GM10266 (cell line): ENCODE data around the gene RANBP3.
"Not testable (repeated sequence)": the region's sequence is repeated elsewhere in the genome, so short reads cannot be mapped to it uniquely, and the experiment has no call there.

Experiments used
- DNase-seq: peaks from one replicate; pipeline ENCODE4 v3.0.0; 2012; ENCODE audit errors: extremely low spot score
- CTCF ChIP-seq: IDR thresholded peaks from 2 replicates; pipeline ENCODE4 v1.5.1; 2012; ENCODE audit warnings: mild to moderate bottlenecking, low read depth; ENCODE audit not compliant: control insufficient read depth, insufficient read depth; ENCODE audit errors: missing control alignments

RANBP3 gene

GRCh38 chr19:5963855-5964254, 14.1 kb downstream of the RANBP3 start:
- DNase-seq = no peak
- TF ChIP-seq CTCF = no peak

GRCh38 chr19:5963259-5963658, 14.7 kb downstream of the RANBP3 start:
- not testable (repeated sequence) for DNase-seq

- no peak for TF ChIP-seq CTCF
- DNase-seq = no peak
Measured at GRCh38 chr19:5961969-5962945, 15.7 kb downstream of the RANBP3 start.

GRCh38 chr19:5961641-5961968, 16.3 kb downstream of the RANBP3 start:
- DNase-seq = not testable (repeated sequence)

GRCh38 chr19:5960005-5961001, 17.6 kb downstream of the RANBP3 start:
- TF ChIP-seq CTCF = no peak
- DNase-seq = no peak

- DNase-seq = no peak
- no peak for TF ChIP-seq CTCF
Measured at GRCh38 chr19:5959260-5960004, 18.5 kb downstream of the RANBP3 start.

- no peak for TF ChIP-seq CTCF
- DNase-seq = no peak
Measured at GRCh38 chr19:5958851-5959122, 19.2 kb downstream of the RANBP3 start.
